Amniotic stem cell (primary cell): ENCODE measurements around the gene MCCD1.
"Not testable (repeated sequence)": the region's sequence is repeated elsewhere in the genome, so short reads cannot be mapped to it uniquely, and the experiment has no call there.

Experiments used
- DNase-seq: peaks from one replicate; lab custom pipeline; 2025; lab: John Stamatoyannopoulos, UW

Gene MCCD1

GRCh38 chr6:31543639-31544038 lies 14.9 kb downstream of the MCCD1 start:
- DNase-seq = no peak

GRCh38 chr6:31544676-31545075 lies 15.9 kb downstream of the MCCD1 start:
- no peak for DNase-seq

- DNase-seq = no peak
Observed at GRCh38 chr6:31545291-31545690, 16.5 kb downstream of the MCCD1 start.

- DNase-seq = peak; percentile 80
Observed at GRCh38 chr6:31546339-31546957, 17.7 kb downstream of the MCCD1 start, which contains the start of gene ATP6V1G2. TSS of gene ATP6V1G2 (minus strand) at chr6:31546608. CDS start at chr6:31546559, 49 bp downstream.

GRCh38 chr6:31546958-31547726 lies 18.4 kb downstream of the MCCD1 start, which contains the start of gene NFKBIL1:
TSS of gene NFKBIL1 (plus strand) at chr6:31547608. CDS start at chr6:31547695, 87 bp downstream.
- peak; percentile 97 for DNase-seq

GRCh38 chr6:31547727-31548543 lies 19.2 kb downstream of the MCCD1 start:
- DNase-seq = no peak

GRCh38 chr6:31548544-31548873 lies 19.7 kb downstream of the MCCD1 start:
- DNase-seq = no peak

GRCh38 chr6:31551371-31551770 lies 22.6 kb downstream of the MCCD1 start:
- not testable (repeated sequence) for DNase-seq

GRCh38 chr6:31556307-31556706 lies 27.5 kb downstream of the MCCD1 start:
- no peak for DNase-seq

GRCh38 chr6:31557443-31558317 lies 28.9 kb downstream of the MCCD1 start:
- no peak for DNase-seq

GRCh38 chr6:31558318-31558625 lies 29.5 kb downstream of the MCCD1 start:
- no peak for DNase-seq

- no peak for DNase-seq
Observed at GRCh38 chr6:31558631-31559500, 30.1 kb downstream of the MCCD1 start.

GRCh38 chr6:31559606-31559957 lies 30.8 kb downstream of the MCCD1 start:
- DNase-seq = no peak

GRCh38 chr6:31559958-31560696 lies 31.4 kb downstream of the MCCD1 start:
- no peak for DNase-seq

- DNase-seq = no peak
Observed at GRCh38 chr6:31560697-31561058, 31.9 kb downstream of the MCCD1 start.

- DNase-seq = no peak
Observed at GRCh38 chr6:31567531-31568370, 39.0 kb downstream of the MCCD1 start.

GRCh38 chr6:31568537-31568961 lies 39.8 kb downstream of the MCCD1 start:
- DNase-seq = no peak

GRCh38 chr6:31569861-31570536 lies 41.2 kb downstream of the MCCD1 start:
- DNase-seq = no peak
